Measurements from ENCODE around the gene SYPL2. TPM values are rescaled to one million over a fixed set of nuclear protein-coding genes. Genes with fewer than 3 reads are reported as not detected.
"Not testable (repeated sequence)": the region's sequence is repeated elsewhere in the genome, so short reads cannot be mapped to it uniquely, and the experiment has no call there.

The SYPL2 gene
- total RNA-seq (2014; rRNA removed; shearing (Covaris generic)), result 0.65 and 0.86 TPM in 2 replicates

- H3K27me3 ChIP-seq, result peaks cover 19% of the 10 kb centered on the region
These were observed at the start of gene SYPL2 for GRCh38 chr1:109466452-109467300. SYPL2 (plus strand) TSS chr1:109466546; CDS start chr1:109466844, 298 bp downstream.

DNA sequence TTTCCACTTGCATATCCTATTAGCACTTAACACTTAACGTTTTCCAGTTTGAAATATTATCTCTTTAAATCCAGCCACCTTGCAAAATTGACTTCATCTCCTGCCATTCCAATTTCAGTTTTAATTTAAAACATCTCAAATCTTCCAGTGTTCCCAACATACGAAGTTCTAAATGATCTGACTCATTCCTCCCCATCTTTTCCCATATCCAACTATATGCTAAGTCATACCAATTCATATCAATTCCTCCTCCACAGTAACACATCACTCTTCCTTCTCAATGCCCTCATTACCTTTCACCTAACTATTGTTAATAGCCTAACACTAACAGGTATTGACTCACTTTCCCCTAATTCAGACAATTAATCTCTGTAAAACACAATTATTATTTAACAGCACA, 42.8 kb upstream of the SYPL2 start:
- H3K4me3 ChIP-seq, result no peak overlapping the region
- no peaks in the 10 kb centered on the region for H3K9me3 ChIP-seq (replicated peaks)
- H3K27me3 ChIP-seq, result no peaks in the 10 kb centered on the region
- peaks cover 33% of the 10 kb centered on the region for H3K36me3 ChIP-seq
- no peak overlapping the region for H3K27ac ChIP-seq
- H3K4me1 ChIP-seq, result peaks cover 3% of the 10 kb centered on the region; the same call in 1 of the 2 replicates
- DNase-seq, result no peak

More at GRCh38 chr1:109466452-109467300, at the start of gene SYPL2:
- DNase-seq, result peak; percentile 45 to 62
- Histone ChIP-seq H3K27ac (no peak within 1 kb of the TSS), H3K9me3 (replicated peaks) (no peaks in the 10 kb centered on the region), H3K36me3 (no peaks in the 10 kb centered on the region), H3K4me3 (peak within 1 kb of the TSS; percentile 56), H3K4me1 (no peaks in the 10 kb centered on the region)

GRCh38 chr1:109425391-109426280, 40.7 kb upstream of the SYPL2 start:
- Histone ChIP-seq H3K27me3 (no peaks in the 10 kb centered on the region), H3K4me1 (peaks cover 3% of the 10 kb centered on the region; the same call in 1 of the 2 replicates), H3K36me3 (peaks cover 15% of the 10 kb centered on the region), H3K9me3 (replicated peaks) (no peaks in the 10 kb centered on the region), H3K27ac (peak overlapping the region; percentile 70), H3K4me3 (peak overlapping the region; percentile 84)
- peak; percentile 74 to 76 for DNase-seq

GRCh38 chr1:109426281-109427170, 39.8 kb upstream of the SYPL2 start, which contains the start of gene PSMA5:
PSMA5 (minus strand) TSS chr1:109426448; CDS start chr1:109426330, 118 bp downstream.
- Histone ChIP-seq H3K9me3 (replicated peaks) (no peaks in the 10 kb centered on the region), H3K4me3 (peak within 1 kb of the TSS; percentile 84), H3K27ac (peak within 1 kb of the TSS; percentile 70), H3K4me1 (peaks cover 3% of the 10 kb centered on the region; the same call in 1 of the 2 replicates), H3K36me3 (peaks cover 10% of the 10 kb centered on the region), H3K27me3 (no peaks in the 10 kb centered on the region)
- DNase-seq, result peak; percentile 98 to 99

GRCh38 chr1:109427171-109427467, 39.2 kb upstream of the SYPL2 start:
- H3K36me3 ChIP-seq, result peaks cover 4% of the 10 kb centered on the region
- no peak for DNase-seq
- no peak overlapping the region; the same call in 1 of the 2 replicates for H3K27ac ChIP-seq
- no peaks in the 10 kb centered on the region for H3K27me3 ChIP-seq
- no peaks in the 10 kb centered on the region for H3K9me3 ChIP-seq (replicated peaks)
- peaks cover 3% of the 10 kb centered on the region; the same call in 1 of the 2 replicates for H3K4me1 ChIP-seq
- peak overlapping the region; percentile 84 for H3K4me3 ChIP-seq

DNA sequence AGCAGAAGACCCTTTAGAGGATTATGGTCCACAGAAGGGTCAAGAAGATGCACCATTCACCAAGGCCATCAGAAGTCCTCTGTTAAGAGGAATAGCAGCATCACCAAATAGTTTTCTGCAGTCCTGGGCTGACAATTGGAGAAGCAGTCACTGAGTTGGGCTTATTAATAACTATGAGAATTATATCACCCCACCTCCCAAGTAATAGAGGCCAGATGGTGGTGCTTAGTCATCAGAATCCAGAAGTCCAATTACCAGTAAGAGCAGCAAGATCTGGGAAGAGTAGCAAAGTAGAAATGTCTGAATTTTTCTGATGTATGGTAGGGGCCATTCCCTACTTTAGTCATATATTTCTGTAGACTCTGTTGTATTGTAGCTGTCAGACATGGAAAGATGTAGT, 34.0 kb upstream of the SYPL2 start:
- H3K27me3 ChIP-seq, result no peaks in the 10 kb centered on the region
- H3K36me3 ChIP-seq, result no peaks in the 10 kb centered on the region
- H3K9me3 ChIP-seq (replicated peaks), result no peaks in the 10 kb centered on the region
- DNase-seq, result no peak
- H3K4me1 ChIP-seq, result 0 out of 2 replicates have a peak, but pooled peaks cover 3% of the 10 kb centered on the region
- no peak overlapping the region for H3K4me3 ChIP-seq
- H3K27ac ChIP-seq, result no peak overlapping the region

- H3K27ac ChIP-seq, result no peak overlapping the region
- H3K9me3 ChIP-seq (replicated peaks), result no peaks in the 10 kb centered on the region
- no peaks in the 10 kb centered on the region for H3K27me3 ChIP-seq
- no peaks in the 10 kb centered on the region; the same call in 1 of the 2 replicates for H3K4me1 ChIP-seq
- H3K4me3 ChIP-seq, result no peak overlapping the region
- DNase-seq, result no peak
- no peaks in the 10 kb centered on the region for H3K36me3 ChIP-seq
These were observed 33.0 kb upstream of the SYPL2 start for GRCh38 chr1:109433322-109433721.

- Histone ChIP-seq H3K27me3 (no peaks in the 10 kb centered on the region), H3K36me3 (no peaks in the 10 kb centered on the region), H3K4me1 (peaks cover 9% of the 10 kb centered on the region), H3K4me3 (no peak overlapping the region), H3K27ac (no peak overlapping the region), H3K9me3 (replicated peaks) (no peaks in the 10 kb centered on the region)
- no peak for DNase-seq
These were observed 31.9 kb upstream of the SYPL2 start for GRCh38 chr1:109434484-109434883.

- no peaks in the 10 kb centered on the region for H3K9me3 ChIP-seq (replicated peaks)
- H3K27ac ChIP-seq, result no peak overlapping the region
- no peaks in the 10 kb centered on the region for H3K36me3 ChIP-seq
- DNase-seq, result peak; percentile 51 to 70
- H3K27me3 ChIP-seq, result no peaks in the 10 kb centered on the region
- H3K4me1 ChIP-seq, result peaks cover 9% of the 10 kb centered on the region
- H3K4me3 ChIP-seq, result no peak overlapping the region
These were observed 27.5 kb upstream of the SYPL2 start for GRCh38 chr1:109438798-109439297.

- Histone ChIP-seq H3K9me3 (replicated peaks) (no peaks in the 10 kb centered on the region), H3K4me1 (peaks cover 9% of the 10 kb centered on the region), H3K36me3 (no peaks in the 10 kb centered on the region), H3K27me3 (no peaks in the 10 kb centered on the region; the same call in 1 of the 2 replicates), H3K4me3 (no peak overlapping the region), H3K27ac (no peak overlapping the region)
- DNase-seq, result no peak
These were observed 25.3 kb upstream of the SYPL2 start for GRCh38 chr1:109441069-109441468.

DNA sequence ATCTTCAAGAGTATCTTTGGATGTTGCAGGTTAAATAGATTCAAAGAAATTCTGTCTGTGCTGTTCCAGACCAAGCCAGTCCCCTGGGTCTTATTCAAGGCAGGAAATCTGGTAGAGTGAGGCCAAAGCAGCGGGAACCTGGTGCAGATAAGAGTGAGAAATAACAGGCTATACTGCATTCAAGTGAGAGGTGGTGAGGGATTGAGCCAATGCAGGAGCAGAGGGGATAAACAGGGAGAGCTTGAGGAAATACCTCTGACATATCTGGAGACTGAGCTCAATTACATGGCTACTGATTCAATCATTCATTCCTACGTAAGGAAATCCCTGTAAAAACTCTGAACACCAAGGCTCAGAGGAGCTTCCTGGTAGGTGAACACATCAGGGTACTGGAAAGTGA, 22.9 kb upstream of the SYPL2 start:
- Histone ChIP-seq H3K27ac (no peak overlapping the region), H3K4me1 (peaks cover 7% of the 10 kb centered on the region), H3K4me3 (no peak overlapping the region), H3K27me3 (no peaks in the 10 kb centered on the region; the same call in 1 of the 2 replicates), H3K36me3 (no peaks in the 10 kb centered on the region), H3K9me3 (replicated peaks) (no peaks in the 10 kb centered on the region)
- no peak for DNase-seq

DNA sequence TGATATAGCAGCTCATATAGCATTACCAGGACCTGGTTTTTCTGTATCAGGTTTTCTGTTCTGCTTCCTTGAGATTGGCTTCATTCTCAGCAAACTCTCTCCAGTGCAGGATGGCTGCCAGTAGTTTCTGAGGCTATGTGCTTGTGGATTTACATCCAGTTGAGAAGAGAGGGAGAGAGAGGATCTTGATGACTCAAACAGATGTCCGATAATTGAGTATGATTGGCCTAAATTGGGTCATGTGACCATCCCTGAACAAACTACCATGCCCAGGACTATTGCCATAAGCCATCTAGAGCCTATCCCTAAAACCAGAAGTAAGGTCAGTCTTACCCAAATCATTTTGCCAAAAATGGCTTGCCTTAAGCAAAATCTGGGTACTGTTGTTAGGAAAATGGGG, 22.0 kb upstream of the SYPL2 start:
- no peaks in the 10 kb centered on the region for H3K36me3 ChIP-seq
- no peak overlapping the region for H3K4me3 ChIP-seq
- no peaks in the 10 kb centered on the region; the same call in 1 of the 2 replicates for H3K27me3 ChIP-seq
- H3K27ac ChIP-seq, result no peak overlapping the region
- no peaks in the 10 kb centered on the region for H3K4me1 ChIP-seq
- DNase-seq, result peak in 1 of 2 experiments; percentile 9
- no peaks in the 10 kb centered on the region for H3K9me3 ChIP-seq (replicated peaks)

DNA sequence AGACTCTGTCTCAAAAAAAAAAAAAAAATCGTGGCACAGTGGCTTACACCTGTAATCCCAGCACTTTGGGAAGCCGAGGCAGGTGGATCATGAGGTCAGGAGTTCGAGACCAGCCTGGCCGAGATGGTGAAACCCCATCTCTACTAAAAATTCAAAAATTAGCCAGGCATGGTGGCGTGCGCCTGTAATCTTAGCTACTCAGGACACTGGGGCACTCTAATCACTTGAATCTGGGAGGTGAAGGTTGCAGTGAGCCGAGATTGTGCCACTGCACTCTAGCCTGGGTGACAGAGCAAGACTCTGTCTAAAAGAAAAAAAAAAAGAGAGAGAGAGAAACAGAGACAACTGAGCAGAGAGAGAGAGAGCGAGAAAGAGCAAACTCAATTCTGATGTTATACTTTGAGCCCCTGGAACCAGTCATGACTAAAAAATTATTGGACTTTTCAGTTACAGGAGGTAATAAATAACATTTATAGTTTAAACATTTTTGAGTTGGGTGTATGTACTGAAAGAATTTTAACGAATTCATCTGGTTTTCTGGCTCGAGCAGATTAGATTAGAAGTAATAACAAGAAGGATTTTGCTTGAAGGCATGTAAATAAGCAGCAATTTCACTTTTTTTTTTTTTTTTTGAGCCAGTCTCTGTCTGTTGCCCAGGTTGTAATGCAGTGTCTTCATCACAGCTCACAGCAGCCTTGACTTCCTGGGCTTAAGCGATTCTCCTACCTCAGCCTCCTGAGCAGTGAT, 20.2 kb upstream of the SYPL2 start:
- H3K36me3 ChIP-seq; H3K9me3 ChIP-seq (replicated peaks); H3K27ac ChIP-seq; H3K4me3 ChIP-seq; H3K4me1 ChIP-seq; DNase-seq; H3K27me3 ChIP-seq: not testable (repeated sequence)
